DLD1 (cell line): ENCODE data around the gene SLC6A6.

Experiments used
- in situ Hi-C: cut with HindIII; loops from 2 replicates; pipeline ENCODE4 v1.10.0; 2017; ENCODE audit warnings: low sequenced_read_pairs

The SLC6A6 gene

GRCh38 chr3:14494279-14494972, 92.0 kb downstream of the SLC6A6 start:
- in situ Hi-C loops = no loop called here

GRCh38 chr3:14494973-14495300, 92.5 kb downstream of the SLC6A6 start:
- in situ Hi-C loops = no loop called here

- in situ Hi-C loops = no loop called here
Measured at GRCh38 chr3:14496351-14496750, 93.9 kb downstream of the SLC6A6 start.

- in situ Hi-C loops = no loop called here
Measured at GRCh38 chr3:14497321-14497720, 94.9 kb downstream of the SLC6A6 start.

GRCh38 chr3:14502472-14502871, 100.1 kb downstream of the SLC6A6 start:
- in situ Hi-C loops = no loop called here

- in situ Hi-C loops = no loop called here
Measured at GRCh38 chr3:14503033-14503705, 100.8 kb downstream of the SLC6A6 start.

GRCh38 chr3:14503706-14504065, 101.3 kb downstream of the SLC6A6 start:
- in situ Hi-C loops = no loop called here

- in situ Hi-C loops = no loop called here
Measured at GRCh38 chr3:14505001-14505802, 102.8 kb downstream of the SLC6A6 start.

- in situ Hi-C loops = no loop called here
Measured at GRCh38 chr3:14505803-14506500, 103.5 kb downstream of the SLC6A6 start.

GRCh38 chr3:14506626-14507304, 104.4 kb downstream of the SLC6A6 start:
- in situ Hi-C loops = no loop called here

- in situ Hi-C loops = no loop called here
Measured at GRCh38 chr3:14507305-14507741, 104.9 kb downstream of the SLC6A6 start.

GRCh38 chr3:14507757-14508504, 105.5 kb downstream of the SLC6A6 start:
- in situ Hi-C loops = no loop called here

- in situ Hi-C loops = no loop called here
Measured at GRCh38 chr3:14508505-14508819, 106.1 kb downstream of the SLC6A6 start.

GRCh38 chr3:14508966-14509795, 106.8 kb downstream of the SLC6A6 start:
- in situ Hi-C loops = no loop called here

GRCh38 chr3:14509796-14510100, 107.3 kb downstream of the SLC6A6 start:
- in situ Hi-C loops = no loop called here

GRCh38 chr3:14510838-14511622, 108.6 kb downstream of the SLC6A6 start:
- in situ Hi-C loops = no loop called here

- in situ Hi-C loops = no loop called here
Measured at GRCh38 chr3:14511623-14512280, 109.3 kb downstream of the SLC6A6 start.

GRCh38 chr3:14512281-14512941, 110.0 kb downstream of the SLC6A6 start:
- in situ Hi-C loops = no loop called here
